Kidney (tissue), 14 donors: Measurements from ENCODE around the gene CUX1. TPM values are rescaled to one million over a fixed set of nuclear protein-coding genes. Genes with fewer than 3 reads are reported as not detected.
A peak's percentile ranks its signal among the peaks of the same experiment; 100 is the strongest.
"Not testable (repeated sequence)": the region's sequence is repeated elsewhere in the genome, so short reads cannot be mapped to it uniquely, and the experiment has no call there.

Source experiments
- DNase-seq, 5 donors: peaks; one replicate each; pipeline ENCODE4 v3.0.0-alpha.2; 2013 to 2020
- FAIRE-seq: peaks from 2 replicates; lab custom pipeline; 2012; peaks lifted over from hg19 to GRCh38; lab: Jason Lieb, UNC
- H3K27ac ChIP-seq, 2 donors: one replicate each; pipeline ENCODE4 v1.7.0; 2013; ENCODE audit warnings: low read depth in 2 of 2, low read length in 2 of 2, inconsistent platforms in 1 of 2
- H3K27me3 ChIP-seq: one replicate; pipeline ENCODE4 v1.7.1; 2013; ENCODE audit warnings: low read length, inconsistent platforms; ENCODE audit not compliant: control insufficient read depth, insufficient read depth
- H3K36me3 ChIP-seq, 3 donors: one replicate each; pipeline versions ENCODE4 v1.7.0 to v1.7.1; 2013; ENCODE audit warnings: low read length in 3 of 3, control low read depth in 1 of 3, inconsistent platforms in 1 of 3; ENCODE audit not compliant: insufficient read depth in 3 of 3, control insufficient read depth in 2 of 3
- H3K4me1 ChIP-seq, 3 donors: one replicate each; pipeline versions ENCODE4 v1.7.0 to v1.7.1; 2013; ENCODE audit warnings: low read length in 3 of 3, inconsistent platforms in 1 of 3, low read depth in 1 of 3; ENCODE audit not compliant: control insufficient read depth in 2 of 3, insufficient read depth in 2 of 3
- H3K4me3 ChIP-seq, 3 donors: one replicate each; pipeline versions ENCODE4 v1.7.0 to v1.8.1; 2013; ENCODE audit warnings: low read length in 3 of 3, control low read depth in 1 of 3, inconsistent platforms in 1 of 3
- H3K9ac ChIP-seq, 3 donors: one replicate each; pipeline versions ENCODE4 v1.7.0 to v1.7.1; 2013; ENCODE audit warnings: low read length in 3 of 3, control low read depth in 1 of 3, inconsistent platforms in 1 of 3
- H3K9me3 ChIP-seq, 3 donors: one replicate each; pipeline versions ENCODE4 v1.7.0 to v1.7.1; 2013; ENCODE audit warnings: low read length in 3 of 3, control low read depth in 1 of 3, inconsistent platforms in 1 of 3; ENCODE audit not compliant: control insufficient read depth in 2 of 3, insufficient read depth in 1 of 3
- intact Hi-C: fragments of 100-400 bp; cut with DNase I; formaldehyde crosslinking; loops from one replicate; pipeline ENCODE4 v1.11.1; 2022
- polyA plus RNA-seq: library from polyadenylated mRNA; stranded (reverse); fragments of 350-450 nt; fragmentation: Illumina TruSeq; extraction: RNeasy Lipid Tissue Mini Kit (QIAGEN cat#74804); gene quantifications from one replicate; pipeline ENCODE4 v1.2.3, GENCODE V29; 2014; ENCODE audit warnings: low read depth, low replicate concordance; ENCODE audit not compliant: insufficient read depth
- total RNA-seq: library from RNA; stranded (reverse); fragmentation: NEBNext Ultra II Directional; extraction: Animal tissue kit (Norgen Biotek cat#: 25700); gene quantifications from one replicate; pipeline ENCODE4 v1.2.1, GENCODE V29; 2021
- TF ChIP-seq, protein P1 (sequence below): IDR thresholded peaks from 3 replicates; pipeline ENCODE4 v1.5.1; 2012; ENCODE audit warnings: mild to moderate bottlenecking, moderate library complexity, borderline replicate concordance; ENCODE audit not compliant: insufficient read depth; ENCODE audit errors: extremely low read depth
- donor health status: control.
- donor health status: control.
- donor health status: control.
- donor health status: control.
- donor health status: control.
- donor health status: DM: yes; HTN: yes; CAD: no.
- donor health status: Normal renal cell carcinoma (clear cell type).

CUX1 gene
- total and polyA plus RNA-seq, 2 donors from 2014 or later, result 71.4 to 126 TPM

- Histone ChIP-seq H3K4me1 (peaks cover 0 to 2% (median 0%) of the 10 kb centered on the region in 3 donors), H3K4me3 (no peak overlapping the region), H3K27me3 (no peaks in the 10 kb centered on the region), H3K27ac (no peak overlapping the region), H3K36me3 (no peaks in the 10 kb centered on the region), H3K9ac (no peak overlapping the region), H3K9me3 (peaks cover 0 to 3% (median 0%) of the 10 kb centered on the region in 3 donors)
- FAIRE-seq, result no peak
- TF ChIP-seq, protein P1, sequence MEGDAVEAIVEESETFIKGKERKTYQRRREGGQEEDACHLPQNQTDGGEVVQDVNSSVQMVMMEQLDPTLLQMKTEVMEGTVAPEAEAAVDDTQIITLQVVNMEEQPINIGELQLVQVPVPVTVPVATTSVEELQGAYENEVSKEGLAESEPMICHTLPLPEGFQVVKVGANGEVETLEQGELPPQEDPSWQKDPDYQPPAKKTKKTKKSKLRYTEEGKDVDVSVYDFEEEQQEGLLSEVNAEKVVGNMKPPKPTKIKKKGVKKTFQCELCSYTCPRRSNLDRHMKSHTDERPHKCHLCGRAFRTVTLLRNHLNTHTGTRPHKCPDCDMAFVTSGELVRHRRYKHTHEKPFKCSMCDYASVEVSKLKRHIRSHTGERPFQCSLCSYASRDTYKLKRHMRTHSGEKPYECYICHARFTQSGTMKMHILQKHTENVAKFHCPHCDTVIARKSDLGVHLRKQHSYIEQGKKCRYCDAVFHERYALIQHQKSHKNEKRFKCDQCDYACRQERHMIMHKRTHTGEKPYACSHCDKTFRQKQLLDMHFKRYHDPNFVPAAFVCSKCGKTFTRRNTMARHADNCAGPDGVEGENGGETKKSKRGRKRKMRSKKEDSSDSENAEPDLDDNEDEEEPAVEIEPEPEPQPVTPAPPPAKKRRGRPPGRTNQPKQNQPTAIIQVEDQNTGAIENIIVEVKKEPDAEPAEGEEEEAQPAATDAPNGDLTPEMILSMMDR, result no peak
- intact Hi-C loops, result no loop called here
- peak in 3 of 5 donors; percentile 39 to 57 (median 47) for DNase-seq
Observed at GRCh38 chr7:101985903-101986734, 168.7 kb downstream of the CUX1 start.

- Histone ChIP-seq H3K27ac (no peak overlapping the region), H3K36me3 (no peaks in the 10 kb centered on the region), H3K4me1 (no peaks in the 10 kb centered on the region), H3K4me3 (no peak overlapping the region), H3K9ac (no peak overlapping the region), H3K27me3 (no peaks in the 10 kb centered on the region), H3K9me3 (peaks cover 0 to 3% (median 0%) of the 10 kb centered on the region in 3 donors)
- TF ChIP-seq, protein P1, result no peak
- FAIRE-seq (no peak), DNase-seq (no peak)
- intact Hi-C loops, result no loop called here
Observed at GRCh38 chr7:101987494-101987893, 170.1 kb downstream of the CUX1 start.

DNA sequence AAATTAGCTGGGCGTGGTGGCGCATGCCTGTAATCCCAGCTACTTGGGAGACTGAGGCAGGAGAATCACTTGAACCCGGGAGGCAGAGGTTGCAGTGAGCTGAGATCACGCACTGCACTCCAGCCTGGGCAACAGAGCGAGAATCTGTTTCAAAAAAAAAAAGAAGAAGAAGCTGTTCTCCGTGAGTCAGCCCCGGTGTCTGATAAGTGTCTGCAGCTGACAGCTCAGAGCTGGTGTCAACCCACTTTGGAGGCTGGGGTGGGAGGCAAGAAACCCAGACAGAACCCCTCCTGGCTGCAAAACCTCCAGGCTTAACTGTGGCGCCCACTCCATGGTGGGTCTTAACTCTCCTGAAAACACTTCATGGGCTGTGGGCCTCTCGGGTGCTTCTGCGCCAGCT is 170.6 kb downstream of the CUX1 start:
- H3K27ac ChIP-seq, H3K4me3 ChIP-seq, H3K9me3 ChIP-seq, H3K4me1 ChIP-seq, DNase-seq, H3K36me3 ChIP-seq, H3K9ac ChIP-seq, intact Hi-C loops, FAIRE-seq, H3K27me3 ChIP-seq: not testable (repeated sequence)

- no peaks in the 10 kb centered on the region for H3K27me3 ChIP-seq
- H3K9me3 ChIP-seq, result no peaks in the 10 kb centered on the region
- no peak overlapping the region for H3K4me3 ChIP-seq
- DNase-seq (no peak), FAIRE-seq (no peak)
- H3K27ac ChIP-seq, result no peak overlapping the region
- no peaks in the 10 kb centered on the region for H3K36me3 ChIP-seq
- intact Hi-C loops, result no loop called here
- no peak overlapping the region for H3K9ac ChIP-seq
- H3K4me1 ChIP-seq, result no peaks in the 10 kb centered on the region
- TF ChIP-seq, protein P1, result no peak
Observed at GRCh38 chr7:101988513-101988912, 171.1 kb downstream of the CUX1 start.
